Neural cell (in vitro differentiated cells): ENCODE measurements around the gene CACNA2D1. TPM values are rescaled to one million over a fixed set of nuclear protein-coding genes. Genes with fewer than 3 reads are reported as not detected.

Experiments used
- H2AFZ ChIP-seq: fragments of 200-600, 300-800 bp; sonication (generic), shearing (Covaris generic); 2 replicates; pipeline ENCODE4 v1.6.0; 2014; ENCODE audit warnings: low read depth, mild to moderate bottlenecking, antibody characterized with exemption, low read length, moderate library complexity
- H3F3A ChIP-seq: fragments of 200-600 bp; shearing (Covaris generic); 2 replicates; pipeline ENCODE4 v1.6.1; 2016; ENCODE audit warnings: mild to moderate bottlenecking, moderate library complexity, mixed read lengths, antibody characterized with exemption, low read length; ENCODE audit not compliant: insufficient read depth, poor library complexity, severe bottlenecking
- H3K27ac ChIP-seq: fragments of 200-600, 300-800 bp; sonication (generic), shearing (Covaris generic); 2 replicates; pipeline ENCODE4 v1.5.1; 2014; ENCODE audit warnings: mild to moderate bottlenecking, low read length, moderate library complexity
- H3K27me3 ChIP-seq: fragments of 300-800, 200-600 bp; sonication (generic), shearing (Covaris generic); 2 replicates; pipeline ENCODE4 v1.6.0; 2014; ENCODE audit warnings: mild to moderate bottlenecking, low read depth, low read length, moderate library complexity; ENCODE audit not compliant: insufficient read depth
- H3K36me3 ChIP-seq: fragments of 300-800, 200-600 bp; sonication (generic), shearing (Covaris generic); 2 replicates; pipeline ENCODE4 v1.5.1; 2014; ENCODE audit warnings: mild to moderate bottlenecking, antibody characterized with exemption, low read length, moderate library complexity; ENCODE audit not compliant: insufficient read depth
- H3K4me2 ChIP-seq: fragments of 300-800, 200-600 bp; sonication (generic), shearing (Covaris generic); 2 replicates; pipeline ENCODE4 v1.6.0; 2014; ENCODE audit warnings: mild to moderate bottlenecking, low read length
- H3K4me3 ChIP-seq: fragments of 300-800, 200-600 bp; sonication (generic), shearing (Covaris generic); 2 replicates; pipeline ENCODE4 v1.5.1; 2014; ENCODE audit warnings: mild to moderate bottlenecking, low read length, moderate library complexity
- H3K79me2 ChIP-seq: fragments of 200-600 bp; shearing (Covaris generic); replicated peaks from 2 replicates; pipeline ENCODE4 v1.6.0; 2014; ENCODE audit warnings: mild to moderate bottlenecking, low read length, moderate library complexity; ENCODE audit not compliant: insufficient read depth
- H3K9ac ChIP-seq: fragments of 300-800, 200-600 bp; sonication (generic), shearing (Covaris generic); 2 replicates; pipeline ENCODE4 v1.6.1; 2016; ENCODE audit warnings: mild to moderate bottlenecking, low read length, mixed read lengths
- H3K9me2 ChIP-seq: fragments of 200-600 bp; shearing (Covaris generic); 2 replicates; pipeline ENCODE4 v1.6.1; 2016; ENCODE audit warnings: mild to moderate bottlenecking, low read length, mixed read lengths; ENCODE audit not compliant: insufficient read depth
- H3K9me3 ChIP-seq: fragments of 200-600, 300-800 bp; sonication (generic), shearing (Covaris generic); 2 replicates; pipeline ENCODE4 v1.6.1; 2016; ENCODE audit warnings: mild to moderate bottlenecking, mixed run types, low read length, moderate library complexity, mixed read lengths
- H4K20me1 ChIP-seq: fragments of 200-600 bp; shearing (Covaris generic); 2 replicates; pipeline ENCODE4 v1.6.1; 2016; ENCODE audit warnings: mild to moderate bottlenecking, mixed run types; ENCODE audit not compliant: insufficient read depth
- EP300 ChIP-seq: fragments of 450-650 bp; conservative IDR thresholded peaks from 2 replicates; pipeline ENCODE4 v1.6.1; 2014; ENCODE audit warnings: antibody characterized with exemption, mild to moderate bottlenecking, moderate library complexity; ENCODE audit not compliant: poor library complexity, severe bottlenecking
- EZH2 ChIP-seq: fragments of 200-600, 300-800 bp; shearing (Covaris generic), sonication (generic); IDR thresholded peaks from 2 replicates; pipeline ENCODE4 v1.6.1; 2014; ENCODE audit warnings: antibody characterized with exemption, low read length, borderline replicate concordance, mild to moderate bottlenecking; ENCODE audit not compliant: insufficient read depth, poor library complexity, severe bottlenecking
- MXI1 ChIP-seq: fragments of 450-650 bp; conservative IDR thresholded peaks from 2 replicates; pipeline ENCODE4 v1.6.1; 2014; ENCODE audit warnings: antibody characterized with exemption, mild to moderate bottlenecking; ENCODE audit not compliant: poor library complexity, severe bottlenecking
- POLR2AphosphoS5 ChIP-seq: IDR thresholded peaks from 2 replicates; pipeline ENCODE4 v1.6.1; 2012
- RAD21 ChIP-seq: fragments of 450-650 bp; conservative IDR thresholded peaks from 2 replicates; pipeline ENCODE4 v1.6.1; 2014; ENCODE audit warnings: antibody characterized with exemption, mild to moderate bottlenecking, moderate library complexity
- REST ChIP-seq: IDR thresholded peaks from 2 replicates; pipeline ENCODE4 v1.6.1; 2012; ENCODE audit warnings: borderline replicate concordance
- SMC3 ChIP-seq: fragments of 450-650 bp; conservative IDR thresholded peaks from 2 replicates; pipeline ENCODE4 v1.6.1; 2014; ENCODE audit warnings: antibody characterized with exemption, mild to moderate bottlenecking, moderate library complexity; ENCODE audit not compliant: poor library complexity
- TAF1 ChIP-seq: IDR thresholded peaks from 2 replicates; pipeline ENCODE4 v1.6.1; 2012; ENCODE audit warnings: low read depth
- polyA plus RNA-seq: library from polyadenylated mRNA; depleted of rRNA; stranded (reverse); fragments of >200 nt; gene quantifications from 2 replicates; pipeline ENCODE4 v1.2.3, GENCODE V29; 2014
- TF ChIP-seq, protein P1 (sequence below): fragments of 450-650 bp; IDR thresholded peaks from 2 replicates; pipeline ENCODE4 v1.5.1; 2014; ENCODE audit warnings: antibody characterized with exemption, mild to moderate bottlenecking, moderate library complexity; ENCODE audit not compliant: poor library complexity, severe bottlenecking

Gene CACNA2D1
- polyA plus RNA-seq, 1 donor from 2014 or later: 7.0 TPM

DNA sequence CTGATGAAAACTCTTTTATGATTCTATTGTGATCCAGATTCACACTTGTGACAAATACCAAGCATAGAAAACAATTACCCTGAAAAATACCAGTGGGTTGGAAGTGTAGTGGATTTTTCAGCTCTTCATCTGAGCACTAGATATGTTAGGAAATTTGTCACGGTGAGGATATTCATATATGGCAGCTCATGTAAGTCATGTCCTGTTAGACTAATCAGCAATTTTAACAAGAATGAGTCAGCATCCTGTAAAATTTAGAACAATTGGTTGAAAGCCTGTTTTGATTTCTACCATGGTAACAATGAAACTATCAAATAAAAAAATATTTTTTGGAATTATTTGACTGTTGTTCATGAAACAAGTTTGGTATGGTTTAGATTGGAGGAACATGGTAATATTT, 334.3 kb downstream of the CACNA2D1 start:
- no peak overlapping the region for H2AFZ ChIP-seq
- no peak for TF ChIP-seq TAF1
- no peak for TF ChIP-seq EP300
- TF ChIP-seq REST: no peak
- no peak for TF ChIP-seq POLR2AphosphoS5
- TF ChIP-seq, protein P1, sequence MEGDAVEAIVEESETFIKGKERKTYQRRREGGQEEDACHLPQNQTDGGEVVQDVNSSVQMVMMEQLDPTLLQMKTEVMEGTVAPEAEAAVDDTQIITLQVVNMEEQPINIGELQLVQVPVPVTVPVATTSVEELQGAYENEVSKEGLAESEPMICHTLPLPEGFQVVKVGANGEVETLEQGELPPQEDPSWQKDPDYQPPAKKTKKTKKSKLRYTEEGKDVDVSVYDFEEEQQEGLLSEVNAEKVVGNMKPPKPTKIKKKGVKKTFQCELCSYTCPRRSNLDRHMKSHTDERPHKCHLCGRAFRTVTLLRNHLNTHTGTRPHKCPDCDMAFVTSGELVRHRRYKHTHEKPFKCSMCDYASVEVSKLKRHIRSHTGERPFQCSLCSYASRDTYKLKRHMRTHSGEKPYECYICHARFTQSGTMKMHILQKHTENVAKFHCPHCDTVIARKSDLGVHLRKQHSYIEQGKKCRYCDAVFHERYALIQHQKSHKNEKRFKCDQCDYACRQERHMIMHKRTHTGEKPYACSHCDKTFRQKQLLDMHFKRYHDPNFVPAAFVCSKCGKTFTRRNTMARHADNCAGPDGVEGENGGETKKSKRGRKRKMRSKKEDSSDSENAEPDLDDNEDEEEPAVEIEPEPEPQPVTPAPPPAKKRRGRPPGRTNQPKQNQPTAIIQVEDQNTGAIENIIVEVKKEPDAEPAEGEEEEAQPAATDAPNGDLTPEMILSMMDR: no peak
- no peak for TF ChIP-seq SMC3
- H3K27me3 ChIP-seq: no peaks in the 10 kb centered on the region
- no peaks in the 10 kb centered on the region for H3F3A ChIP-seq
- no peaks in the 10 kb centered on the region for H3K9me2 ChIP-seq
- no peak overlapping the region for H3K4me2 ChIP-seq
- no peak overlapping the region for H3K27ac ChIP-seq
- H4K20me1 ChIP-seq: no peaks in the 10 kb centered on the region
- no peak overlapping the region for H3K4me3 ChIP-seq
- no peak overlapping the region for H3K9ac ChIP-seq
- no peaks in the 10 kb centered on the region for H3K79me2 ChIP-seq
- no peaks in the 10 kb centered on the region for H3K36me3 ChIP-seq
- no peaks in the 10 kb centered on the region for H3K9me3 ChIP-seq

DNA sequence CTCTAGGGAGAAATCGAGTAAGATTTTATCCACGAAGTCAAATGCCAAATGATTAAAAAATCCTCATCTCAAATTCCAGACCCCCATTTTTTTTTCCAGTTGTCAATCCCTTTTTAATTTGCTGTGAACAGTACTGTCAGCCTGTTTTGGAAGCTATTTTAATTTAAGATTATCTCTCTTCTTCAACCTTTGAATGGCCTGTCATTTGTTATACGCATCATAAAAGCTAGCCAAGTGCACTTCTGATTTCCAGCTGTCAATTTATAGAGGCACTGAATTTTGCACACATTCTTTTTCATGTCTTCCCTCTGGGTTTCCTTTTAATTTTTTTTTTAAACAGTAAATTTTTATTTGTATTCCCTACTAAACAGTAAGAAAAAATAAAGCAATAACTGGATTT, 337.4 kb downstream of the CACNA2D1 start:
- TF ChIP-seq RAD21 (no peak), SMC3 (no peak), EP300 (no peak), REST (no peak), MXI1 (no peak), EZH2 (no peak)
- TF ChIP-seq, protein P1: no peak
- H3K27me3 ChIP-seq: no peaks in the 10 kb centered on the region
- no peak overlapping the region for H2AFZ ChIP-seq
- H3K36me3 ChIP-seq: no peaks in the 10 kb centered on the region
- H3K9me3 ChIP-seq: no peaks in the 10 kb centered on the region
- H3K4me3 ChIP-seq: no peak overlapping the region
- H3K9ac ChIP-seq: no peak overlapping the region
- H3F3A ChIP-seq: no peaks in the 10 kb centered on the region
- no peak overlapping the region for H3K4me2 ChIP-seq
- H4K20me1 ChIP-seq: no peaks in the 10 kb centered on the region
- no peaks in the 10 kb centered on the region for H3K9me2 ChIP-seq
- no peak overlapping the region for H3K27ac ChIP-seq
- H3K79me2 ChIP-seq: no peaks in the 10 kb centered on the region
